Hematopoietic multipotent progenitor cell treated with erythropoietin and hydrocortisone succinate and interleukin-3 and kit ligand, for 6 days (in vitro differentiated cells): ENCODE data around the gene CHIA.

Source experiments
- DNase-seq: peaks from one replicate; pipeline ENCODE4 v3.0.0-alpha.2; 2015

CHIA gene

GRCh38 chr1:111369645-111370044 lies 79.0 kb downstream of the CHIA start:
- DNase-seq = no peak
